ENCODE measurements around the gene SERINC2. TPM values are rescaled to one million over a fixed set of nuclear protein-coding genes. Genes with fewer than 3 reads are reported as not detected.

SERINC2 gene
- total and polyA plus RNA-seq, 2 donors (not counting 1 experiment from before 2014, with no cell fraction given) = 0.75 to 1.4 TPM

DNA sequence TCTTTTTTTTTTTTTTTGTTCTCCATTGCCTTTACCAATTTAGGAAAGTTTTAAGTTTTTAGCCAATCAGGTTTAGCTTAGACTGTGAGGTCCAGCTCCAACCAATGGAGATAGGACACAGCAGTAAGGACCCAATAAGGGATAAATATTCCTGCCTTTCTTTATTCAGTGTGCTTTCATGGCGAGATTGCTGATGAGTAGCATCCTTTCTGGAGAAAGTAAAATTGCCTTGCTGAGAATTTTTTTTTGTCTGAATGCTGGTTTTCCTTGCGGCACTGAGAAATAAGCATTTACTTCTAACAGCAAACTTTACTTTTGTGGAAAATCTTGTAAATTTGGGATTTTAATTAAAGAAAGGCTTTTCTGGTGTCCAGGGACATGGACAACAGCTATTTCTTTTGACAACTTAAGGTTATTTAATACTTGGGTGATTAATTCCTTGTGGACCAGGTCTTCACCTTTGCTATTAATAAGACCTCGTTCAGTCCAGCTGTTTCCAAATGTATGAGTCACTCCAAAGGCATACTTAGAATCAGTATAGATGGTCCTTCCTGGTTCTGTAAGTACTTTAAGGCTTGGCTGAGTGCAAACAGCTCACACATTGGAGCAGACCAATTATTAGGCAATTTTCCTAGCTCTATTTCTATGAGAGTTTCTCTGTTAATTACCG is 54.1 kb downstream of the SERINC2 start:
- Histone ChIP-seq H3K9me3 (ENCODE audit: control extremely low read depth in 1 of 3, control insufficient read depth in 2 of 3, insufficient read depth in 1 of 3, low read length in 2 of 3) (peaks cover 5 to 24% (median 7%) of the 10 kb centered on the region in 3 donors), H4K20me1 (ENCODE audit: control insufficient read depth, insufficient read depth, low read length, poor library complexity, severe bottlenecking) (no peaks in the 10 kb centered on the region), H3K79me2 (ENCODE audit: control insufficient read depth, insufficient read depth, low read length) (no peaks in the 10 kb centered on the region), H3K4me1 (ENCODE audit: control insufficient read depth in 2 of 2, insufficient read depth in 2 of 2, low read length in 2 of 2) (no peaks in the 10 kb centered on the region), H3K27me3 (replicated peaks in 1 of 4; ENCODE audit: control extremely low read depth in 1 of 4, control insufficient read depth in 3 of 4, insufficient read depth in 4 of 4, low read length in 3 of 4) (peaks cover 0 to 2% (median 0%) of the 10 kb centered on the region in 4 experiments), H3K27ac (ENCODE audit: low read length in 2 of 2) (no peak overlapping the region), H2AFZ (ENCODE audit: insufficient read depth, low read depth, low read length, poor library complexity, severe bottlenecking) (no peak overlapping the region), H3K4me2 (replicated peaks; ENCODE audit: low read depth, low read length, poor library complexity, severe bottlenecking) (no peak overlapping the region), H3K9ac (ENCODE audit: low read length) (no peak overlapping the region), H3K4me3 (ENCODE audit: control extremely low read depth in 1 of 5, extremely low read depth in 1 of 5, insufficient read depth in 1 of 5, low read depth in 2 of 5, low read length in 4 of 5) (no peak overlapping the region), H3K36me3 (replicated peaks in 1 of 2; ENCODE audit: control extremely low read depth in 1 of 2, control insufficient read depth in 1 of 2, extremely low read depth in 1 of 2, insufficient read depth in 2 of 2, low read length in 1 of 2) (no peaks in the 10 kb centered on the region)
- H3K4me3 Mint-ChIP-seq = no peak overlapping the region
- TF ChIP-seq, protein P1, sequence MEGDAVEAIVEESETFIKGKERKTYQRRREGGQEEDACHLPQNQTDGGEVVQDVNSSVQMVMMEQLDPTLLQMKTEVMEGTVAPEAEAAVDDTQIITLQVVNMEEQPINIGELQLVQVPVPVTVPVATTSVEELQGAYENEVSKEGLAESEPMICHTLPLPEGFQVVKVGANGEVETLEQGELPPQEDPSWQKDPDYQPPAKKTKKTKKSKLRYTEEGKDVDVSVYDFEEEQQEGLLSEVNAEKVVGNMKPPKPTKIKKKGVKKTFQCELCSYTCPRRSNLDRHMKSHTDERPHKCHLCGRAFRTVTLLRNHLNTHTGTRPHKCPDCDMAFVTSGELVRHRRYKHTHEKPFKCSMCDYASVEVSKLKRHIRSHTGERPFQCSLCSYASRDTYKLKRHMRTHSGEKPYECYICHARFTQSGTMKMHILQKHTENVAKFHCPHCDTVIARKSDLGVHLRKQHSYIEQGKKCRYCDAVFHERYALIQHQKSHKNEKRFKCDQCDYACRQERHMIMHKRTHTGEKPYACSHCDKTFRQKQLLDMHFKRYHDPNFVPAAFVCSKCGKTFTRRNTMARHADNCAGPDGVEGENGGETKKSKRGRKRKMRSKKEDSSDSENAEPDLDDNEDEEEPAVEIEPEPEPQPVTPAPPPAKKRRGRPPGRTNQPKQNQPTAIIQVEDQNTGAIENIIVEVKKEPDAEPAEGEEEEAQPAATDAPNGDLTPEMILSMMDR (IDR thresholded peaks at IDR 0.05) = no peak
- TF ChIP-seq EZH2 (IDR thresholded peaks at IDR 0.05; ENCODE audit: borderline replicate concordance, insufficient read depth, low read depth, low read length, poor library complexity, severe bottlenecking) = no peak
- H3K9me3 Mint-ChIP-seq (ENCODE audit: insufficient read depth) = peaks cover 3% of the 10 kb centered on the region
- intact Hi-C loops (cut with micrococcal nuclease) = no loop called here
- H3K27me3 Mint-ChIP-seq = peaks cover 17% of the 10 kb centered on the region
- no peak for DNase-seq
- no CpG with 5 or more reads among the region's 4 CpGs for WGBS (ENCODE audit: insufficient coverage)
- H3K27ac Mint-ChIP-seq = no peak overlapping the region
- ATAC-seq (ENCODE audit: low read depth) = no peak
- peaks cover 6% of the 10 kb centered on the region for H3K4me1 Mint-ChIP-seq
- ChIA-PET POLR2A (no interaction called here), CTCF (no interaction called here)

DNA sequence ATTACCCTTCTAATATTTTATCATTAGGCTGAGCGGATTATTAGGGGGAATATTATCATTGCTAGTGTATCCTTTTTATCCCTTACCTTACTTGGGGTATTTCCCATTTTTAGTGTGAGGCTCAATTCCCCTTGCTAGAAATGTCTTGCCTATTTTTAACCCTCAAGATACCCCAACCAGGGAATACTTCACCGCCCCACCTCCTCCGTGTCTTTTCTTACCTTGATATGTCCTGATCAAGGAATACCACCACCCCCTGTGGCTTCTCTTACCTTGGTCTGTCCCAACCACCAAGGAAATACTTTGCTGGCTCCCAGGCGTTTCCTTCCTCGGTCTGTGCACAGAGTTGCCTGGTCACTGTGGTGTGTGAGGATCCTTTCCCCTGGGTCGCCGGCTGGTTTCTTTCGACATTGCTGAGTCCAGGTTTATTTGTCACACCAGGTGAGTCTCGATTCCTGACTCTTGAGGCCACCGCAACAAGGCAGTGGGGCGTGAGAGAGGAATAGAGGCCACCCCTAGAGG is 57.8 kb downstream of the SERINC2 start:
- Histone ChIP-seq H3K79me2 (ENCODE audit: control insufficient read depth, insufficient read depth, low read length) (no peaks in the 10 kb centered on the region), H3K4me1 (ENCODE audit: control insufficient read depth in 2 of 2, insufficient read depth in 2 of 2, low read length in 2 of 2) (peaks cover 0 to 3% of the 10 kb centered on the region in 2 donors), H2AFZ (ENCODE audit: insufficient read depth, low read depth, low read length, poor library complexity, severe bottlenecking) (no peak overlapping the region), H3K4me3 (ENCODE audit: control extremely low read depth in 1 of 5, extremely low read depth in 1 of 5, insufficient read depth in 1 of 5, low read depth in 2 of 5, low read length in 4 of 5) (no peak overlapping the region), H3K4me2 (replicated peaks; ENCODE audit: low read depth, low read length, poor library complexity, severe bottlenecking) (no peak overlapping the region), H3K9ac (ENCODE audit: low read length) (no peak overlapping the region), H3K36me3 (replicated peaks in 1 of 2; ENCODE audit: control extremely low read depth in 1 of 2, control insufficient read depth in 1 of 2, extremely low read depth in 1 of 2, insufficient read depth in 2 of 2, low read length in 1 of 2) (no peaks in the 10 kb centered on the region), H3K27ac (ENCODE audit: low read length in 2 of 2) (no peak overlapping the region), H4K20me1 (ENCODE audit: control insufficient read depth, insufficient read depth, low read length, poor library complexity, severe bottlenecking) (no peaks in the 10 kb centered on the region), H3K9me3 (ENCODE audit: control extremely low read depth in 1 of 3, control insufficient read depth in 2 of 3, insufficient read depth in 1 of 3, low read length in 2 of 3) (peaks cover 2 to 22% (median 11%) of the 10 kb centered on the region in 3 donors), H3K27me3 (replicated peaks in 1 of 4; ENCODE audit: control extremely low read depth in 1 of 4, control insufficient read depth in 3 of 4, insufficient read depth in 4 of 4, low read length in 3 of 4) (no peaks in the 10 kb centered on the region)
- Mint-ChIP-seq H3K4me1 (peaks cover 11% of the 10 kb centered on the region), H3K27me3 (peaks cover 10% of the 10 kb centered on the region), H3K27ac (no peak overlapping the region), H3K4me3 (no peak overlapping the region), H3K9me3 (ENCODE audit: insufficient read depth) (peaks cover 3% of the 10 kb centered on the region)
- TF ChIP-seq, protein P1 (IDR thresholded peaks at IDR 0.05) = no peak
- TF ChIP-seq EZH2 (IDR thresholded peaks at IDR 0.05; ENCODE audit: borderline replicate concordance, insufficient read depth, low read depth, low read length, poor library complexity, severe bottlenecking) = no peak
- no peak for ATAC-seq (ENCODE audit: low read depth)
- no peak for DNase-seq
- ChIA-PET CTCF (no interaction called here), POLR2A (no interaction called here)
- intact Hi-C loops (cut with micrococcal nuclease) = no loop called here
- 94% methylated on average over 9 of the region's 11 CpGs for WGBS (ENCODE audit: insufficient coverage)
